OCI-LY3 (cell line): ENCODE data around the gene HYCC1.
"Not testable (repeated sequence)": the region's sequence is repeated elsewhere in the genome, so short reads cannot be mapped to it uniquely, and the experiment has no call there.

Experiments
- H2AFZ ChIP-seq: fragments of 200-600, 300-600 bp; shearing (Covaris generic); 2 replicates; pipeline ENCODE4 v1.6.0; 2014; ENCODE audit warnings: antibody characterized with exemption, low read depth, low read length
- H3K27ac ChIP-seq: fragments of 200-600, 300-600 bp; sonication (generic); 2 replicates; pipeline ENCODE4 v1.5.1; 2014; ENCODE audit warnings: mild to moderate bottlenecking, low read length, moderate library complexity, mixed read lengths
- H3K27me3 ChIP-seq: fragments of 200-600, 300-600 bp; sonication (generic); 2 replicates; pipeline ENCODE4 v1.6.1; 2014; ENCODE audit warnings: low read depth, low read length, mixed read lengths
- H3K36me3 ChIP-seq: fragments of 200-600, 300-600 bp; sonication (generic); replicated peaks from 2 replicates; pipeline ENCODE3; 2014; ENCODE audit warnings: low read depth, low read length, mixed read lengths
- H3K4me1 ChIP-seq: fragments of 300-600, 200-600 bp; sonication (generic); 2 replicates; pipeline ENCODE4 v1.6.1; 2014; ENCODE audit warnings: low read length, mixed read lengths
- H3K4me2 ChIP-seq: fragments of 200-600, 300-600 bp; sonication (generic); 2 replicates; pipeline ENCODE4 v1.6.1; 2014; ENCODE audit warnings: low read length, mixed read lengths
- H3K4me3 ChIP-seq: fragments of 300-600, 200-600 bp; sonication (generic); 2 replicates; pipeline ENCODE4 v1.5.1; 2014; ENCODE audit warnings: antibody characterized with exemption, mild to moderate bottlenecking, low read length, moderate library complexity
- H3K79me2 ChIP-seq: fragments of 300-600, 200-600 bp; shearing (Covaris generic); 2 replicates; pipeline ENCODE4 v1.6.1; 2014; ENCODE audit warnings: mild to moderate bottlenecking, low read length, mixed read lengths
- H3K9ac ChIP-seq: fragments of 300-600, 200-600 bp; shearing (Covaris generic); 2 replicates; pipeline ENCODE4 v1.6.0; 2014; ENCODE audit warnings: mild to moderate bottlenecking, low read length, moderate library complexity
- H3K9me3 ChIP-seq: fragments of 200-600, 300-600 bp; shearing (Covaris generic); 2 replicates; pipeline ENCODE4 v1.6.1; 2014; ENCODE audit warnings: low read length, mixed read lengths; ENCODE audit not compliant: insufficient read depth
- H4K20me1 ChIP-seq: fragments of 200-600, 300-600 bp; sonication (generic); 2 replicates; pipeline ENCODE4 v1.6.1; 2016; ENCODE audit warnings: low read length, mixed read lengths; ENCODE audit not compliant: insufficient read depth
- CTCF ChIP-seq: fragments of 200-600, 300-600 bp; sonication (generic); IDR thresholded peaks from 2 replicates; pipeline ENCODE4 v1.5.1; 2014; ENCODE audit warnings: antibody characterized with exemption, low read length, low read depth
- EZH2phosphoT487 ChIP-seq: fragments of 200-600 bp; shearing (Covaris generic); IDR thresholded peaks from 2 replicates; pipeline ENCODE4 v1.6.1; 2018; ENCODE audit warnings: antibody characterized with exemption, mixed run types, low read depth

Gene HYCC1

GRCh38 chr7:23043441-23043840 is 29.5 kb upstream of the HYCC1 start:
- Histone ChIP-seq H2AFZ (no peak overlapping the region), H3K9ac (no peak overlapping the region), H3K9me3 (no peaks in the 10 kb centered on the region), H3K4me2 (no peak overlapping the region), H3K27ac (no peak overlapping the region), H3K4me1 (no peaks in the 10 kb centered on the region), H3K79me2 (no peaks in the 10 kb centered on the region), H3K36me3 (no peaks in the 10 kb centered on the region), H3K4me3 (no peak overlapping the region), H4K20me1 (no peaks in the 10 kb centered on the region), H3K27me3 (no peaks in the 10 kb centered on the region)
- no peak for TF ChIP-seq EZH2phosphoT487
- TF ChIP-seq CTCF, result no peak

GRCh38 chr7:23039674-23040073 is 25.7 kb upstream of the HYCC1 start:
- not testable (repeated sequence) for H3K4me2 ChIP-seq, H3K4me3 ChIP-seq, H3K9me3 ChIP-seq, H3K9ac ChIP-seq, H3K79me2 ChIP-seq, H4K20me1 ChIP-seq, H3K27ac ChIP-seq, H3K4me1 ChIP-seq, H3K36me3 ChIP-seq, H2AFZ ChIP-seq, H3K27me3 ChIP-seq

- H3K4me1 ChIP-seq, H3K27me3 ChIP-seq, H2AFZ ChIP-seq, H3K27ac ChIP-seq, H4K20me1 ChIP-seq, H3K36me3 ChIP-seq, H3K9ac ChIP-seq, H3K4me2 ChIP-seq, H3K4me3 ChIP-seq, H3K9me3 ChIP-seq, H3K79me2 ChIP-seq: not testable (repeated sequence)
These were observed 21.8 kb upstream of the HYCC1 start for GRCh38 chr7:23035542-23036371.

GRCh38 chr7:23027261-23027660 is 13.3 kb upstream of the HYCC1 start:
- H3K79me2 ChIP-seq, result no peaks in the 10 kb centered on the region
- H4K20me1 ChIP-seq, result no peaks in the 10 kb centered on the region
- H3K27ac ChIP-seq, result no peak overlapping the region
- no peak overlapping the region for H2AFZ ChIP-seq
- no peak overlapping the region for H3K4me3 ChIP-seq
- H3K9me3 ChIP-seq, result no peaks in the 10 kb centered on the region
- no peak overlapping the region for H3K9ac ChIP-seq
- no peaks in the 10 kb centered on the region for H3K36me3 ChIP-seq
- peaks cover 12% of the 10 kb centered on the region for H3K4me1 ChIP-seq
- TF ChIP-seq EZH2phosphoT487, result no peak
- TF ChIP-seq CTCF, result no peak
- H3K27me3 ChIP-seq, result no peaks in the 10 kb centered on the region
- H3K4me2 ChIP-seq, result no peak overlapping the region

- no peaks in the 10 kb centered on the region for H3K27me3 ChIP-seq
- H3K9ac ChIP-seq, result no peak overlapping the region
- H4K20me1 ChIP-seq, result no peaks in the 10 kb centered on the region
- no peaks in the 10 kb centered on the region for H3K9me3 ChIP-seq
- no peaks in the 10 kb centered on the region for H3K79me2 ChIP-seq
- peaks cover 15% of the 10 kb centered on the region for H3K4me1 ChIP-seq
- H3K36me3 ChIP-seq, result no peaks in the 10 kb centered on the region
- H3K27ac ChIP-seq, result no peak overlapping the region
- TF ChIP-seq EZH2phosphoT487 (no peak), CTCF (no peak)
- no peak overlapping the region for H3K4me3 ChIP-seq
- H2AFZ ChIP-seq, result no peak overlapping the region
- H3K4me2 ChIP-seq, result no peak overlapping the region
These were observed 12.2 kb upstream of the HYCC1 start for GRCh38 chr7:23026164-23026563.
